ENCODE measurements around the gene PRKAA2.

Gene PRKAA2

DNA sequence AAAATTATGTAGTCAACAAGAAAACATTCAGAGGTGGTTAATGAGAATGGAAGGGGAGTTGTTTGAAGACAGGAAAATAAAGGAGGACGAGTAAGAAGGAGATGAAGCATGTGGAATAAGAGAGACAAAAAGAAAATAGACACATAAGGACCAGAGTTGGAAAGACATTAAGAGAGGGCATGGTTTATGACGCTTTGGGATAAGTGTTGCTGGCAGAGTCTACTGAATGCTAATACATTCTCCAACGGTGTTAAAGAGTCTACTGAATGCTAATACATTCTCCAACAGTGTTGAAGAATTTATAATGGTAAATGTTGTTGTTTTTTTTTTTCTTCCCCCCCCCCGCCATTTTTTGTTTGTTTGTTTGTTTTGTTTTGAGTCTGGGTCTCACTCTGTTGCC, 13.1 kb downstream of the PRKAA2 start:
- H3K4me3 ChIP-seq (ENCODE audit: low read length), result no peak overlapping the region
- H3K9me3 ChIP-seq (ENCODE audit: control insufficient read depth, low read depth, low read length), result peaks cover 12% of the 10 kb centered on the region

DNA sequence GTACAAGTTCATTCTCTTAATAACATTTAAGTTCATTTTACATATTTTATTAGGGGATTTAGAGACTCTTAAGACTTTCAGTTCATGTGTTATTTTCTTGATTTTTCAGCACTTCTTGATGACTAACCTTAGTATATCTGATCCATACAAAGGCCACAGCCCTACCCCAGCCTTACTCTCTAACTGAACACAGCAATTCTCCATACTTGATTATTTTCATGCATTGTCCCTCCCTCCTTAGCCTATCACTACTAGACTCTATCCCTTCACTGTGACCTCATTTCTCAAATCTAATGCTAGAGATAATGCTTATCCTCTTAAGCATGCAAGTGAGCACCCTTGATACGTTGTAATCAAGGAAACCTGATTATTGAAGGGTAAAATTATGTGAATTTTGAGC, 15.2 kb downstream of the PRKAA2 start:
- Histone ChIP-seq H3K27me3 (ENCODE audit: control insufficient read depth, insufficient read depth, low read length) (no peaks in the 10 kb centered on the region), H3K4me1 (ENCODE audit: control insufficient read depth, low read depth, low read length) (no peaks in the 10 kb centered on the region), H3K4me3 (ENCODE audit: low read length) (no peak overlapping the region), H3K9ac (ENCODE audit: low read length) (no peak overlapping the region), H3K9me3 (ENCODE audit: control insufficient read depth, low read depth, low read length) (peaks cover 12% of the 10 kb centered on the region), H3K27ac (ENCODE audit: low read length) (no peak overlapping the region), H3K36me3 (ENCODE audit: control insufficient read depth, low read depth, low read length) (no peaks in the 10 kb centered on the region)

More for the DNA sequence above, 13.1 kb downstream of the PRKAA2 start:
- H3K27me3 ChIP-seq (ENCODE audit: control insufficient read depth, insufficient read depth, low read length), result no peaks in the 10 kb centered on the region
- H3K9ac ChIP-seq (ENCODE audit: low read length), result no peak overlapping the region
- H3K27ac ChIP-seq (ENCODE audit: low read length), result no peak overlapping the region
- H3K36me3 ChIP-seq (ENCODE audit: control insufficient read depth, low read depth, low read length), result no peaks in the 10 kb centered on the region
- no peaks in the 10 kb centered on the region for H3K4me1 ChIP-seq (ENCODE audit: control insufficient read depth, low read depth, low read length)

DNA sequence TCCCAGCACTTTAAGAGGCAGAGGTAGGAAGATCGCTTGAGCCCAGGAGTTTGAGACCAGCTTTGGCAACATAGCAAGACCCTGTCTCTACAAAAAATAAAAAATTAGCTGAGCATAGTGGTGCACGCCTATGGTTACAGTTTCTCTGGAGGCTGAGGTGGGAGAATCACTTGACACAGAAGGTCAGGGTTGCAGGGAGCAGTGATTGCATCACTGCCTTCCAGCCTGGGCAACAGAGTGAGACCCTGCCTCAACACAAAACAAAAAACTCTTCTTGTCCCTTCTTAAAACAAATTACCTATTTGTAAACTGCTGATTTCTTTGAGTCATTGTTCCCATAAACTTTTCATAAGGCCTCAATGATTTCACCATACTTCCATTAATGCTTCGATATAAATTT, 18.7 kb downstream of the PRKAA2 start:
- H3K4me1 ChIP-seq (ENCODE audit: control insufficient read depth, low read depth, low read length), result peaks cover 6% of the 10 kb centered on the region
- H3K36me3 ChIP-seq (ENCODE audit: control insufficient read depth, low read depth, low read length), result no peaks in the 10 kb centered on the region
- H3K9ac ChIP-seq (ENCODE audit: low read length), result no peak overlapping the region
- no peak overlapping the region for H3K27ac ChIP-seq (ENCODE audit: low read length)
- no peaks in the 10 kb centered on the region for H3K9me3 ChIP-seq (ENCODE audit: control insufficient read depth, low read depth, low read length)
- no peaks in the 10 kb centered on the region for H3K27me3 ChIP-seq (ENCODE audit: control insufficient read depth, insufficient read depth, low read length)
- no peak overlapping the region for H3K4me3 ChIP-seq (ENCODE audit: low read length)

DNA sequence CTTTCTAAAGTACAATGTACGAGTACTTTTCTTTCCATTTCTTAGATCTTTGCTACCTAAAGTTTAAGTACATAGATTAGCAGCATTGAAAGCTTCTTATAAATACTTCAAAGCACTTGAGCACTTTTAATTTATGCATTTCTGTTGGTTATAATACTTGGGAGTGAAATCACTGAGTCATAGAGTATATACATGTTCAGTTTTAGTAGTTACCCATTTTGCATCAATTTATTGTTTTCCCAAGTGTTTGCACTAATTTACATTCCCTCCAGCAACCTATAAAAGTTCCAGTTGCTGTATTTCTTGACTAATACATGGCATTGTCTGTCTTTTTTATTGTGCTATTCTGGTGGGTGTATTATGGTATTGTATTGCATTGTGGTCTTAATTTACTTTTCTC, 20.3 kb downstream of the PRKAA2 start:
- H3K36me3 ChIP-seq (ENCODE audit: control insufficient read depth, low read depth, low read length), result no peaks in the 10 kb centered on the region
- no peaks in the 10 kb centered on the region for H3K27me3 ChIP-seq (ENCODE audit: control insufficient read depth, insufficient read depth, low read length)
- H3K9me3 ChIP-seq (ENCODE audit: control insufficient read depth, low read depth, low read length), result no peaks in the 10 kb centered on the region
- no peak overlapping the region for H3K4me3 ChIP-seq (ENCODE audit: low read length)
- H3K27ac ChIP-seq (ENCODE audit: low read length), result no peak overlapping the region
- no peak overlapping the region for H3K9ac ChIP-seq (ENCODE audit: low read length)
- H3K4me1 ChIP-seq (ENCODE audit: control insufficient read depth, low read depth, low read length), result peaks cover 6% of the 10 kb centered on the region

DNA sequence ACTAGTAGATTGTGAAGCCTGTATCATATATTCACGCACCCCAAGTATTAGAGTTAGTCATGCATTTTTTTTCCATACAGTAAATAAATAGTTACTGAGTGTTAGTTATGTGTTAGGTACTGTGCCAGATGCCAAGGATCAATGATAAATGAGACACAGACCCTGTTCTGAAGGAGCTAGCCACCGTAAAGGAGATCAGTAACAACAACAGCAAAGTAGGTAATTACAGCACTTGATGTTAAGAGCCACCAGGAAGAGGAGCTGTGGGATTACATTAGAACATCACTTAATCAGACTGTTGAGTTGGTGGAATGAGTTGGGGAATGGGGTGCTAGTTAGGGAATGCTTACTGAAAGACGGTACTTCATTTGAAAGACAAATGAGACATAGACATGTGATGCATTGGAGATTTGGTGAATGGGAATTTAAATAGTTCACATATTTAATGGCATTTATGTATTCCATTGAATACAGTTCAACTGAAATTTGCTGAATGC, 21.0 kb downstream of the PRKAA2 start:
- Histone ChIP-seq H3K9ac (ENCODE audit: low read length) (no peak overlapping the region), H3K27ac (ENCODE audit: low read length) (no peak overlapping the region), H3K27me3 (ENCODE audit: control insufficient read depth, insufficient read depth, low read length) (no peaks in the 10 kb centered on the region), H3K4me1 (ENCODE audit: control insufficient read depth, low read depth, low read length) (peaks cover 6% of the 10 kb centered on the region), H3K36me3 (ENCODE audit: control insufficient read depth, low read depth, low read length) (no peaks in the 10 kb centered on the region), H3K4me3 (ENCODE audit: low read length) (no peak overlapping the region), H3K9me3 (ENCODE audit: control insufficient read depth, low read depth, low read length) (no peaks in the 10 kb centered on the region)

DNA sequence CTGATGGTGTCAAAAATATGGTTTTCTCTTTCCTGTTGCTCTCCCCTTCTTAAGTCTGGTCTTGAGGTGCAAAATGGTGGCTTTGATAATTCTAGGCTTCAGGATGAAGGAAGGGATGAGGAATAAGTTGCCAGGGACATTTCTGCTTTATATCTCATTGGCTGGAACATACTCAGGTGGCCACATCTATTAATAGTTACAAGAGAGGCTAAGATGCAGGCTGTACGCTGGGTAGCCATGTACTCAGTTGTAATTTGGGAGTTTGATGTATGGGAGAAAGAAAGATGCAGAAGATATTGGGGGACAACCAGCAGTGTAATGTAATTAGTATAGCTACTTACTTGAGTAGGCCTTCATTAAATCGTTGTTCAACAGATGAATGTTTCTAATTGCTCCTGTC, 25.2 kb downstream of the PRKAA2 start:
- H3K9ac ChIP-seq (ENCODE audit: low read length), result no peak overlapping the region
- no peak overlapping the region for H3K27ac ChIP-seq (ENCODE audit: low read length)
- no peaks in the 10 kb centered on the region for H3K9me3 ChIP-seq (ENCODE audit: control insufficient read depth, low read depth, low read length)

DNA sequence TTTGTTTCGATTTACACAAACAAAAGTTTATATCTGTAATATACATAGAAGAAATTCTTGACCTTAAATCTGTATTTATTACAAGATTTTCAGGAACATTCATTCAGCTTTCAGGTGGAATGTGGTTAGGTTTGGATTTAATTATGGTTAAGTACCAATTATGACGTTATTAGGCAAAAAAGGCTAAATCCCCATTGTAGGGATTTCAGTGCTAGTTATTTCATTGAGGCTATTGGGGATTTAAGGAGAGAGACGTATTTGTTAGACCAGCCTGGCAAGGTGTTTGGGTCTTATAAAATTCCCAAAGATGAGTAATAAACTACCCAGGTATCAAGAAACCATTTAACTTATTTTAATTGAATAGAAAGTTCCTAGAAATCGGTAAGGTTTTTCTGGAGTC, 26.0 kb downstream of the PRKAA2 start:
- H3K9ac ChIP-seq (ENCODE audit: low read length), result no peak overlapping the region
- H3K36me3 ChIP-seq (ENCODE audit: control insufficient read depth, low read depth, low read length), result no peaks in the 10 kb centered on the region
- no peaks in the 10 kb centered on the region for H3K27me3 ChIP-seq (ENCODE audit: control insufficient read depth, insufficient read depth, low read length)
- no peak overlapping the region for H3K4me3 ChIP-seq (ENCODE audit: low read length)
- no peak overlapping the region for H3K27ac ChIP-seq (ENCODE audit: low read length)
- H3K4me1 ChIP-seq (ENCODE audit: control insufficient read depth, low read depth, low read length), result peaks cover 4% of the 10 kb centered on the region
- no peaks in the 10 kb centered on the region for H3K9me3 ChIP-seq (ENCODE audit: control insufficient read depth, low read depth, low read length)

More for the DNA sequence above, 25.2 kb downstream of the PRKAA2 start:
- H3K4me3 ChIP-seq (ENCODE audit: low read length), result no peak overlapping the region
- no peaks in the 10 kb centered on the region for H3K36me3 ChIP-seq (ENCODE audit: control insufficient read depth, low read depth, low read length)
- H3K27me3 ChIP-seq (ENCODE audit: control insufficient read depth, insufficient read depth, low read length), result no peaks in the 10 kb centered on the region
- H3K4me1 ChIP-seq (ENCODE audit: control insufficient read depth, low read depth, low read length), result peaks cover 6% of the 10 kb centered on the region

DNA sequence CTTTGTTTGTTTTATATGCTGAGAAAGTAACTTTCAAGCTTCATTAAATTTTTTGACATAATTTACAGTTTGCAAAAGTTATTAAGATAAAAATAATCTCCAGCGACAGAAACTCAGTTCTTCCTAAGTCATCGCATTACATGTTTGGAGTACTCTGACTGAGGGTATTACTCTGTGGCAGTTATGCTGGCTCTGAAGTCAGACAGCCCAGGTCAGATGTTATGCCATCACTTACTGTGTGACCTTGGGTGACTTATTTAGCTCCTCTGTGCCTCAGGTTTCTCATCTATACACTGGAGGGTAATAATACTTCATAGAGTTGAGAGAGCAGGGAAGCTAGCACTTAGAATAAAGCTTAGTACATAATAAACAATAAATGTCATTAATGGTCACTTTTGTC, 26.4 kb downstream of the PRKAA2 start:
- Histone ChIP-seq H3K27ac (ENCODE audit: low read length) (no peak overlapping the region), H3K9ac (ENCODE audit: low read length) (no peak overlapping the region), H3K27me3 (ENCODE audit: control insufficient read depth, insufficient read depth, low read length) (no peaks in the 10 kb centered on the region), H3K4me3 (ENCODE audit: low read length) (no peak overlapping the region), H3K36me3 (ENCODE audit: control insufficient read depth, low read depth, low read length) (no peaks in the 10 kb centered on the region), H3K4me1 (ENCODE audit: control insufficient read depth, low read depth, low read length) (no peaks in the 10 kb centered on the region), H3K9me3 (ENCODE audit: control insufficient read depth, low read depth, low read length) (no peaks in the 10 kb centered on the region)

DNA sequence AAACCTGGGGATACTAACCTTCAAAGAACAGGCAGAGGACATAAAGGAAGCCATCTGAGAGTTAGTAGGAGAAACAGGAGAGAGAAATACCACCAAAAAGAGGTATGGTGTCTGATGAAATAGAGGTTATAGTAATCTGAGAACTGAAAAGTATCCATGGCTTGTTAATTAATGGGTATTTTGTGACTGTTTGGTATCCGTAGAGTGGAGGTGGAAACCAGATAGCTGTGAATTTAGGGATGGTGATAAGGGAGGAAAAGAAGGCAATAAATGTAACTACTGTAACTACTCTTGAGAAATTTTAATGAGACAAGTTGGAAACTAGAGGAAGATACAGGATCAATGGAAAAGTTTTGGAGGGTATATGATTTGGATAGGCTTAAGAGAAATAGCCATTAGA, 27.5 kb downstream of the PRKAA2 start:
- no peaks in the 10 kb centered on the region for H3K9me3 ChIP-seq (ENCODE audit: control insufficient read depth, low read depth, low read length)
- no peak overlapping the region for H3K9ac ChIP-seq (ENCODE audit: low read length)
- no peaks in the 10 kb centered on the region for H3K27me3 ChIP-seq (ENCODE audit: control insufficient read depth, insufficient read depth, low read length)
- no peaks in the 10 kb centered on the region for H3K4me1 ChIP-seq (ENCODE audit: control insufficient read depth, low read depth, low read length)
- no peak overlapping the region for H3K27ac ChIP-seq (ENCODE audit: low read length)
- no peaks in the 10 kb centered on the region for H3K36me3 ChIP-seq (ENCODE audit: control insufficient read depth, low read depth, low read length)
- H3K4me3 ChIP-seq (ENCODE audit: low read length), result no peak overlapping the region

DNA sequence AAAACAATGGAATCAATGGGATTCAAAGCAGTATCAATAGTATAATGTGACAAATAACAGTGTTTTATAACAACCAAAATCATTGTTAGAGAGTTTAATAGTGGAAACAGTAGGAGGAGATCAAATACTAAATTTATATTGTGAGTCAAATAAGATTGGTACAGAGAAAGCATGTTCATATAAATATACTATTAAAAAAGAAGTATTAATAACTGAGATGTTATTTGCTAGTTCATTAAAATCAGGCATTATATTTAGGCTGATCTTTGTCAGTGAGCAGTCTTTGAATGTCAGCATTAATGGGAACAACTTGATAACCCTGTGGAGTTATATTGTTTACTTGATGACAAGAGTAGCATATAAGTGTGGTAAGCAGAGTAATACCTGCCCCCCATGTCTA, 30.6 kb downstream of the PRKAA2 start:
- Histone ChIP-seq H3K36me3 (ENCODE audit: control insufficient read depth, low read depth, low read length) (no peaks in the 10 kb centered on the region), H3K9me3 (ENCODE audit: control insufficient read depth, low read depth, low read length) (no peaks in the 10 kb centered on the region), H3K9ac (ENCODE audit: low read length) (no peak overlapping the region), H3K4me3 (ENCODE audit: low read length) (no peak overlapping the region), H3K27me3 (ENCODE audit: control insufficient read depth, insufficient read depth, low read length) (no peaks in the 10 kb centered on the region), H3K27ac (ENCODE audit: low read length) (no peak overlapping the region), H3K4me1 (ENCODE audit: control insufficient read depth, low read depth, low read length) (no peaks in the 10 kb centered on the region)

DNA sequence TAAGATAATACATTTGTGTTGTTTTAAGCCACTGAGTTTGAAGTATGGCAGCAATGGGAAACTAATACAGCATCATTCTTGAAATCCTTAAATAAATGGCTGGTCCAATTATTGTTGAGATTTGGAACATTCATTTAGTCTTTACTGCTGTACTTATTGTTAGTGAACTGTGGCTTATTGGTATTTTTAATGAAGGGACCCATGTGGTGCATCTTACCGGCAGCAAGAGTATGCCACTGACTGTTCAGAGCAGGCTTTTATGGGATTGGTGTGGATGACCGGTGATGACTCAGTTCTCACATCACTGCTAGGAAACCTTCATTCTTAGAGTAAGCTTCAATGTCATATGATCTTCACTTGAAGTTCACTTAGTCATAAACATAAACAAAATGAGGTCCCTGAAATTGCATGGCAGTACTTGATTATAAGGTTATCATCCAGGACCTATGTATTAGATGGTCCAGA, 31.5 kb downstream of the PRKAA2 start:
- Histone ChIP-seq H3K4me3 (ENCODE audit: low read length) (no peak overlapping the region), H3K27me3 (ENCODE audit: control insufficient read depth, insufficient read depth, low read length) (no peaks in the 10 kb centered on the region), H3K9ac (ENCODE audit: low read length) (no peak overlapping the region), H3K4me1 (ENCODE audit: control insufficient read depth, low read depth, low read length) (no peaks in the 10 kb centered on the region), H3K36me3 (ENCODE audit: control insufficient read depth, low read depth, low read length) (no peaks in the 10 kb centered on the region), H3K9me3 (ENCODE audit: control insufficient read depth, low read depth, low read length) (no peaks in the 10 kb centered on the region), H3K27ac (ENCODE audit: low read length) (no peak overlapping the region)

DNA sequence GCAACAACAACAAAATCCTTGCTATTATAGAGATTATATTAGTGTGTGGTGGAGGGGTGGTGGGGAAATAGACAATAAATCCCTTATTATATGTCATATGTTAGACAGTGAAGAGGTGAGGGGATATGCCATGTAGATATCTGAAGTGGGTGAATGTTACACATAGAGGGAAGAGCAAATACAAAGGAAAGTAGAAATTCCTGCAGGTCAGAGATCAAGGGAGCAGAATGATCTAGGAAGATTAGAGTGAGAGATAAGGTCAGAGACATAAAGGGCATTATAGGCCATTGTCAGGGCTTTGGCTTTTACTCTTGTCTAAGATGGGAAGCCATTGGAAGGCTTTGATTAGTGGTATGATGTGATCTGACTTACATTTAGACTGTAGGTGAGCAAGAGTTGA, 38.5 kb downstream of the PRKAA2 start:
- no peaks in the 10 kb centered on the region for H3K9me3 ChIP-seq (ENCODE audit: control insufficient read depth, low read depth, low read length)
- H3K36me3 ChIP-seq (ENCODE audit: control insufficient read depth, low read depth, low read length), result no peaks in the 10 kb centered on the region
- H3K27me3 ChIP-seq (ENCODE audit: control insufficient read depth, insufficient read depth, low read length), result no peaks in the 10 kb centered on the region
- peaks cover 8% of the 10 kb centered on the region for H3K4me1 ChIP-seq (ENCODE audit: control insufficient read depth, low read depth, low read length)
- no peak overlapping the region for H3K27ac ChIP-seq (ENCODE audit: low read length)
- H3K9ac ChIP-seq (ENCODE audit: low read length), result no peak overlapping the region
- H3K4me3 ChIP-seq (ENCODE audit: low read length), result no peak overlapping the region
